GM12892 (cell line): Measurements from ENCODE around the gene BORCS5.

Source experiments
- DNase-seq: peaks from one replicate; pipeline ENCODE4 v3.0.0; 2011; ENCODE audit not compliant: insufficient read length
- FAIRE-seq: peaks from 2 replicates; lab custom pipeline; 2011; peaks lifted over from hg19 to GRCh38; lab: Jason Lieb, UNC
- POLR2A ChIP-seq: IDR thresholded peaks from 2 replicates; pipeline ENCODE4 v1.6.1; 2011; ENCODE audit warnings: low read depth, low read length, control low read depth
- POLR2AphosphoS5 ChIP-seq: IDR thresholded peaks from 2 replicates; pipeline ENCODE4 v1.6.1; 2011; ENCODE audit warnings: low read depth, low read length, control low read depth
- TAF1 ChIP-seq: IDR thresholded peaks from 2 replicates; pipeline ENCODE4 v1.6.1; 2011; ENCODE audit warnings: low read depth, mild to moderate bottlenecking, control low read depth, low read length, borderline replicate concordance

BORCS5 gene

DNA sequence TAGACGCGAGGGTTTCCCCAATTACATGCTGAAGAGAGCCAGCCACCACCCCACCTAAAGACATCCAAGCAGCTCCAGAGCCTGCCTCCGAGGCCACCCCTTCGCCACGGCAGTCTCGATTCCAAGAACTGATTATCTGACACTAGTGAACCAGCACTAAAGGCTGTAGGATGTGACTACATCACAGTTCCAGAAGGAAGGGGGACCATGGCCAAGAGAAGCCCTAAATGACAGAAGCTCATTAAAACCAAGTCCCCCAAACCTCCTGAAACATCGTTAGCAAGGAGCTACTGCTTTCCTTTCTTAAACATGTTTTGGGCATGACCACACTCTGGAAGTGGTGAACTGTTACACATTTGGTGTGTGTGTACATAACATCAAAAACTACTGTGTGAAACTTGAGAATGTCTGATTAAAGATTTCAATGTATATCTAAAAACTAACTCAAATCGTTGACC, 117.6 kb downstream of the BORCS5 start:
- DNase-seq (no peak), FAIRE-seq (no peak)
- TF ChIP-seq POLR2A (no peak), TAF1 (no peak), POLR2AphosphoS5 (no peak)

- DNase-seq (peak; percentile 23), FAIRE-seq (no peak)
- TF ChIP-seq TAF1, result no peak
- no peak; the same call in 1 of the 2 replicates for TF ChIP-seq POLR2AphosphoS5
- peak; percentile 74 for TF ChIP-seq POLR2A
These were observed 118.3 kb downstream of the BORCS5 start for GRCh38 chr12:12474931-12475795.

- DNase-seq, result no peak
These were observed 120.1 kb downstream of the BORCS5 start for GRCh38 chr12:12476857-12477531.

DNA sequence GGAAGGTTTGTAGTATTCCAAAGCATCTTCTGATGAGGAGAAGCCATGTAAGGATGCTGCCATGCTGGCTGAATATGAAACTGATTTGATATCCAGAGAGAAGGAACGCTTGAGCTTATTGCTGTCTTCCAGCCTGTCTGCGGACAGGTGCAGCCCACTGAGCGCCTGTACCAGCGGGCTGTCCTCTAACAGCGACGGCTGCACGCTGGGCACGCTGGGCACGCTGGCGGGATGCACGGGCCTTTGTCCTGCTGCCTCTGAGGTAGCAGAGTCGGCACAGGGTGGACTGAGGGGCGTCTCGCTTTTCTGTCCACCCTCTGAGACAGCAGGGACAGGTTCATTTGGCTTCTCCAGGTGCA, 120.6 kb downstream of the BORCS5 start:
- FAIRE-seq (no peak), DNase-seq (no peak)
- TF ChIP-seq POLR2AphosphoS5, result no peak
- TF ChIP-seq TAF1, result no peak
- TF ChIP-seq POLR2A, result no peak

More at GRCh38 chr12:12476857-12477531, 120.1 kb downstream of the BORCS5 start:
- FAIRE-seq, result no peak
- TF ChIP-seq POLR2AphosphoS5 (no peak), TAF1 (no peak), POLR2A (no peak)

DNA sequence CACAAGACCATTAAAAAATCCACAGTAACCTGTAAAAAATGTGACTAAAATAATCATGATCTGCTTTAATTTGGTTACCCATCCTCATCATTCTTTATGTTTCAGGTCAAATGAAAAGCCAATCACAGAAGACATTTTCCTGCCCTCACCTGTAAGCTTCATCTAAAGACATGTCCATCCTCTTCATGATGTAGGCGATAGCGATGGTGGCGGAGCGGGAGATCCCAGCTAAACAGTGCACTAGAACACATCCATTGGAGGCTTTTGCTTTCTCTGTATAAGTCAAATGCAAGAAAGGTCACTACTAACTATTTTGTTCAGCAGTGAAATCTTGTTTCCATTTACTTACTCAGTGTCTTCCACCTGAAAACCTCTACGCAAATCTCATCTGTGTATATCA, 123.2 kb downstream of the BORCS5 start:
- DNase-seq, result no peak
- TF ChIP-seq POLR2AphosphoS5 (no peak), TAF1 (no peak), POLR2A (no peak)
- no peak for FAIRE-seq

DNA sequence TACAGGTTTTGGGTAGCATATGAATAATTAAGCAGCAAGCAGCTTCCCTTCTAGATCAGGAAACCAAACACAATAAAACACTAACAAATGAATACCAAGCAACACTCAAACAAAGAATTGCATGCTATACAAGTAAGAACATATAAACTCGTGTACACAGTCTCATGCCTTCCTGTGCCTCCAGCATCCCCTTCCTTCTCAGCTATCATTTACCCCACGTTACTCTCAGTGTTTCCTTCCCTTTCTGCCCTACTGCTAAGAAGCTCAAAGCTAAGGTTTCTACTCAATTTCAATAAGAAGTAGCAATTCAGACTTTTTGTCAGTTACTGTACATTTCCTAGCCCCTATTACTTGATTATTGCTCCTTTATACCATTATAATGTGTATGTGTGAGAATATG, 124.8 kb downstream of the BORCS5 start:
- FAIRE-seq, result no peak
- no peak for TF ChIP-seq TAF1
- TF ChIP-seq POLR2AphosphoS5, result no peak
- no peak for TF ChIP-seq POLR2A

GRCh38 chr12:12482150-12482761, 125.4 kb downstream of the BORCS5 start:
- FAIRE-seq (no peak), DNase-seq (no peak)
- TF ChIP-seq TAF1, result no peak
- no peak for TF ChIP-seq POLR2A
- TF ChIP-seq POLR2AphosphoS5, result no peak

More for the DNA sequence above, 124.8 kb downstream of the BORCS5 start:
- no peak for DNase-seq

- FAIRE-seq (no peak), DNase-seq (no peak)
- no peak for TF ChIP-seq TAF1
- no peak for TF ChIP-seq POLR2A
- TF ChIP-seq POLR2AphosphoS5, result no peak
These were observed 126.1 kb downstream of the BORCS5 start for GRCh38 chr12:12482959-12483358.

DNA sequence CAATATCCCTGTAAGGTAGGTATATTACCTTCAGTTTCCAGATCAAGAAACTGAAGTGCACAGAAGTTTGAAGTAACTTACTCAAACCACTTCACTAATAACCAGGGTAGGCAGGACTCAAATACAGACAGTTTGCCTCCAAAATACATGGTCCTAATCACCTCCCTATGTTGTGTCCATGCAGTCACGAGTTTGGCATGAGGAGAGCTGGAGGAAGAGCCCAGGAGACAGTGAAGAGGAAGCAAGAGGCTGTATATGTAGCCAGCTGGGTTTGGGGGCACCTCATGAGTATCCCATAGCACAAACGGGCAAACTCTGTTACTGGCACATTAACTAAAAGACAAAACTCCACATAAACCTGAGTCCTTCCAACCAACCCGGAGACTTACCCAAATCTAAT, 126.6 kb downstream of the BORCS5 start:
- DNase-seq, result no peak
- FAIRE-seq, result no peak

GRCh38 chr12:12486661-12487240, 129.9 kb downstream of the BORCS5 start:
- FAIRE-seq, result no peak

More for the DNA sequence above, 126.6 kb downstream of the BORCS5 start:
- TF ChIP-seq POLR2AphosphoS5, result no peak
- TF ChIP-seq TAF1, result no peak
- no peak for TF ChIP-seq POLR2A

DNA sequence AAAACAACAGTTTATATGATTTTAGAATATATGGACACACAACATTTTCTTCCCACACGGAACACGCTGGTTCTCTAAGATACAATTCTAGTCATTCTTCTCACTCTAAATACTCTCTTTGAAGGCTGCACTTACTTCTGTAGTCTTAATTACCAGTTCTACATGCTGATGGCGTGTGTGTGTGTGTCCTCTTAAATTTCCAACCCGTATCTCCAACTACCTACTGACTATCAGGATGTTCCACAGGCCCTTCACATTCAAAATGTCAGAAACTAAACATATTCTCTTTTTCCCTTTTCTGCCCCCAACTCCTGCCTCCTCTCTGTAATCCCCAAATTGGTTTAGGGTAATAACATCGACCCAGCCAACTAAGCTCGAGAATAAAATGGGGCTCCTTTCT, 130.6 kb downstream of the BORCS5 start:
- FAIRE-seq, result no peak

More at GRCh38 chr12:12486661-12487240, 129.9 kb downstream of the BORCS5 start:
- DNase-seq, result no peak
- TF ChIP-seq POLR2A (no peak), POLR2AphosphoS5 (no peak), TAF1 (no peak)

More for the DNA sequence above, 130.6 kb downstream of the BORCS5 start:
- DNase-seq, result no peak
- TF ChIP-seq POLR2A (no peak), POLR2AphosphoS5 (no peak)
